HG03442 (cell line): ENCODE measurements around the gene STPG3.
A peak's percentile ranks its signal among the peaks of the same experiment; 100 is the strongest.

Experiments
- ATAC-seq: cut with Tn5 transposase; IDR thresholded peaks from one replicate; pipeline ENCODE4 v1.9.1; 2021; ENCODE audit warnings: mild to moderate bottlenecking, moderate library complexity; ENCODE audit not compliant: unreplicated experiment

The STPG3 gene

GRCh38 chr9:137278061-137278701, 27.1 kb downstream of the STPG3 start:
- ATAC-seq = no peak

- ATAC-seq = no peak
These were observed 27.9 kb downstream of the STPG3 start for GRCh38 chr9:137278721-137279711.

- ATAC-seq = no peak
These were observed 28.8 kb downstream of the STPG3 start for GRCh38 chr9:137279741-137280473.

GRCh38 chr9:137280474-137281344, 29.6 kb downstream of the STPG3 start:
- no peak for ATAC-seq

GRCh38 chr9:137281345-137282116, 30.4 kb downstream of the STPG3 start:
- no peak for ATAC-seq

GRCh38 chr9:137286975-137287383, 35.9 kb downstream of the STPG3 start:
- ATAC-seq = no peak

GRCh38 chr9:137293094-137293481, 42.0 kb downstream of the STPG3 start:
- ATAC-seq = no peak

- no peak for ATAC-seq
These were observed 42.5 kb downstream of the STPG3 start for GRCh38 chr9:137293482-137294090.

- no peak for ATAC-seq
These were observed 43.1 kb downstream of the STPG3 start for GRCh38 chr9:137294091-137294680.

- ATAC-seq = no peak
These were observed 43.7 kb downstream of the STPG3 start for GRCh38 chr9:137294681-137295237.

GRCh38 chr9:137295238-137295811, 44.2 kb downstream of the STPG3 start:
- peak; percentile 54 for ATAC-seq

GRCh38 chr9:137295849-137296669, 45.0 kb downstream of the STPG3 start:
- no peak for ATAC-seq

GRCh38 chr9:137296670-137297664, 45.9 kb downstream of the STPG3 start:
- no peak for ATAC-seq

- ATAC-seq = no peak
These were observed 46.9 kb downstream of the STPG3 start for GRCh38 chr9:137297966-137298365.

GRCh38 chr9:137298401-137299202, 47.5 kb downstream of the STPG3 start:
- ATAC-seq = no peak
